HEK293 (cell line): Measurements from ENCODE around the gene NRIP1.
"Not testable (repeated sequence)": the region's sequence is repeated elsewhere in the genome, so short reads cannot be mapped to it uniquely, and the experiment has no call there.

ENCODE experiments used
- CTCF ChIA-PET: fragments of 350-600 bp; formaldehyde crosslinking; extraction: SDS; loops from one replicate; lab custom pipeline; 2021; ENCODE audit warnings: antibody characterized with exemption; lab: Yijun Ruan, JAX
- POLR2A ChIA-PET: fragments of 300-600 bp; formaldehyde crosslinking; extraction: SDS; loops from one replicate; lab custom pipeline; 2020; ENCODE audit warnings: antibody characterized with exemption, inconsistent platforms; lab: Yijun Ruan, JAX
- H3K27ac ChIP-seq: fragments of 200-500 bp; sonication (Bioruptor generic); 2 replicates; pipeline ENCODE4 v1.5.1; 2014; ENCODE audit warnings: low read depth, low read length, control low read depth, inconsistent platforms; ENCODE audit errors: extremely low read depth
- H3K36me3 ChIP-seq, 2 experiments: fragments of 200-500 bp in 1 of 2; sonication (Bioruptor generic) in 1 of 2; 1 replicate in 1 of 2; 2 replicates in 1 of 2; pipeline ENCODE4 v1.5.1; 2014 to 2017; ENCODE audit warnings: inconsistent platforms in 2 of 2, low read length in 2 of 2; ENCODE audit not compliant: control insufficient read depth in 2 of 2, insufficient read depth in 1 of 2
- H3K4me1 ChIP-seq: fragments of 200-500 bp; sonication (Bioruptor generic); 2 replicates; pipeline ENCODE4 v1.5.1; 2014; ENCODE audit warnings: mild to moderate bottlenecking, low read length, inconsistent platforms; ENCODE audit not compliant: control insufficient read depth, insufficient read depth
- H3K4me3 ChIP-seq: 2 replicates; pipeline ENCODE4 v1.5.1; 2011; ENCODE audit warnings: low read depth, mild to moderate bottlenecking, control low read depth, low read length, moderate library complexity
- H3K9me3 ChIP-seq: fragments of 200-500 bp; sonication (Bioruptor generic); 2 replicates; pipeline ENCODE4 v1.5.1; 2014; ENCODE audit warnings: low read depth, low read length, inconsistent platforms; ENCODE audit not compliant: control insufficient read depth, insufficient read depth
- SCRT2 ChIP-seq: fragments of 450-650 bp; formaldehyde crosslinking; IDR thresholded peaks from 2 replicates; pipeline ENCODE4 v1.5.1; 2016; ENCODE audit warnings: missing biosample characterization, missing genetic modification characterization
- ZBTB1 ChIP-seq: fragments of 450-650 bp; formaldehyde crosslinking; IDR thresholded peaks from 2 replicates; pipeline ENCODE4 v1.5.1; 2016; ENCODE audit warnings: missing biosample characterization, missing genetic modification characterization
- ZBTB17 ChIP-seq: fragments of 450-650 bp; formaldehyde crosslinking; IDR thresholded peaks from 2 replicates; pipeline ENCODE4 v1.5.1; 2016; ENCODE audit warnings: missing biosample characterization, missing genetic modification characterization
- ZNF19 ChIP-seq: fragments of 450-650 bp; formaldehyde crosslinking; IDR thresholded peaks from 2 replicates; pipeline ENCODE4; 2016; ENCODE audit warnings: missing biosample characterization, missing genetic modification characterization, low read depth
- ZNF292 ChIP-seq: fragments of 450-650 bp; formaldehyde crosslinking; IDR thresholded peaks from 2 replicates; pipeline ENCODE4 v1.5.1; 2016; ENCODE audit warnings: low read depth, missing biosample characterization, missing genetic modification characterization, borderline replicate concordance
- ZNF335 ChIP-seq: fragments of 450-650 bp; formaldehyde crosslinking; conservative IDR thresholded peaks from 2 replicates; pipeline ENCODE4 v1.5.1; 2016; ENCODE audit warnings: missing biosample characterization, missing genetic modification characterization
- ZNF391 ChIP-seq: fragments of 450-650 bp; formaldehyde crosslinking; IDR thresholded peaks from 2 replicates; pipeline ENCODE4 v1.5.1; 2016; ENCODE audit warnings: low read depth, missing biosample characterization, missing genetic modification characterization, borderline replicate concordance
- ZNF548 ChIP-seq: fragments of 450-650 bp; formaldehyde crosslinking; IDR thresholded peaks from 2 replicates; pipeline ENCODE4 v1.5.1; 2016; ENCODE audit warnings: missing biosample characterization, missing genetic modification characterization
- ZNF561 ChIP-seq: fragments of 450-650 bp; IDR thresholded peaks from 2 replicates; pipeline ENCODE4 v1.5.1; 2018; ENCODE audit warnings: missing biosample characterization, missing genetic modification characterization, borderline replicate concordance
- TF ChIP-seq, protein P1 (sequence below): fragments of 450-650 bp; formaldehyde crosslinking; conservative IDR thresholded peaks from 2 replicates; pipeline ENCODE4 v1.5.1; 2016; ENCODE audit warnings: low read depth, missing biosample characterization, missing genetic modification characterization
- TF ChIP-seq, protein P2 (sequence below): fragments of 450-650 bp; formaldehyde crosslinking; IDR thresholded peaks from 2 replicates; pipeline ENCODE4 v1.5.1; 2016; ENCODE audit warnings: missing biosample characterization, missing genetic modification characterization, low read depth
- TF ChIP-seq, protein P3 (sequence below): fragments of 450-650 bp; formaldehyde crosslinking; optimal IDR thresholded peaks from 2 replicates; pipeline ENCODE3; 2016; ENCODE audit warnings: missing biosample characterization, mild to moderate bottlenecking, missing genetic modification characterization

NRIP1 gene

DNA sequence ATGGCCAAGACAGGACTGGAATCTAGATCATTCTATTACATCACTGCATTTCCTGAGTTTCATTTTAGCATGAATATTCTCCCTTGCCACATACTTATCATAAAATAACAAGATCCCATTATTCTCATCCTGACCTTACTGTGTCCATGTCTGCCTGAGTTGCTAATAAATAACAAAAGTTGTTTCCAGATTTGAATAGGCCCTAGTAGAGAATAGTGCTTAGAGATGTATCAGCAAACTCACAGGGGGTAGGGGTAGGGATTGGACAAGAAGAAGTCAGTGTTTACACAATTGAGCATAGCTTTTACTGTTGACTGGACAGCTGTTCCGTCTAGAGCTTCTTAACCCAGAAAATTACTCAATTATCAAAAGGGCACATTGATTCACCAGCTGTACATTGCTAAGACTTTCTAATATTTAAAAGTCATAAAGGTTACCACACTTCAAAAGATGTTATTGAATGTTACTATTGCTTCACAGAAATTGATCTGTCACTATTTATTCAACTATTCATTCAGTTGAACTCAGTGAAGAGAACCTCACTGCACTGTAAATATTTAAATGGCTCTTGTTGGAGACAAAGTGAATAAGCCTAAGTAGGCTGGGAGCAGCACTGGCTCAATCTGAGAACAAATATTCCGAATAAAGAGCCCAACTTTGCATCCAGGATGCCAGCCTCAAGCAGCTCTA lies 121.9 kb downstream of the NRIP1 start:
- H3K4me3 ChIP-seq, result no peak overlapping the region
- H3K36me3 ChIP-seq, result no peaks in the 10 kb centered on the region
- H3K27ac ChIP-seq, result no peak overlapping the region
- POLR2A ChIA-PET, result no interaction called here
- TF ChIP-seq SCRT2 (no peak), ZNF548 (tag by site-specific recombination) (no peak), ZBTB1 (tag by site-specific recombination) (no peak), ZNF391 (tag by site-specific recombination) (no peak), ZBTB17 (no peak), ZNF335 (tag by site-specific recombination) (no peak), ZNF561 (tag by site-specific recombination) (no peak)
- TF ChIP-seq, protein P1, sequence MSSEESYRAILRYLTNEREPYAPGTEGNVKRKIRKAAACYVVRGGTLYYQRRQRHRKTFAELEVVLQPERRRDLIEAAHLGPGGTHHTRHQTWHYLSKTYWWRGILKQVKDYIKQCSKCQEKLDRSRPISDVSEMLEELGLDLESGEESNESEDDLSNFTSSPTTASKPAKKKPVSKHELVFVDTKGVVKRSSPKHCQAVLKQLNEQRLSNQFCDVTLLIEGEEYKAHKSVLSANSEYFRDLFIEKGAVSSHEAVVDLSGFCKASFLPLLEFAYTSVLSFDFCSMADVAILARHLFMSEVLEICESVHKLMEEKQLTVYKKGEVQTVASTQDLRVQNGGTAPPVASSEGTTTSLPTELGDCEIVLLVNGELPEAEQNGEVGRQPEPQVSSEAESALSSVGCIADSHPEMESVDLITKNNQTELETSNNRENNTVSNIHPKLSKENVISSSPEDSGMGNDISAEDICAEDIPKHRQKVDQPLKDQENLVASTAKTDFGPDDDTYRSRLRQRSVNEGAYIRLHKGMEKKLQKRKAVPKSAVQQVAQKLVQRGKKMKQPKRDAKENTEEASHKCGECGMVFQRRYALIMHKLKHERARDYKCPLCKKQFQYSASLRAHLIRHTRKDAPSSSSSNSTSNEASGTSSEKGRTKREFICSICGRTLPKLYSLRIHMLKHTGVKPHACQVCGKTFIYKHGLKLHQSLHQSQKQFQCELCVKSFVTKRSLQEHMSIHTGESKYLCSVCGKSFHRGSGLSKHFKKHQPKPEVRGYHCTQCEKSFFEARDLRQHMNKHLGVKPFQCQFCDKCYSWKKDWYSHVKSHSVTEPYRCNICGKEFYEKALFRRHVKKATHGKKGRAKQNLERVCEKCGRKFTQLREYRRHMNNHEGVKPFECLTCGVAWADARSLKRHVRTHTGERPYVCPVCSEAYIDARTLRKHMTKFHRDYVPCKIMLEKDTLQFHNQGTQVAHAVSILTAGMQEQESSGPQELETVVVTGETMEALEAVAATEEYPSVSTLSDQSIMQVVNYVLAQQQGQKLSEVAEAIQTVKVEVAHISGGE (tag by site-specific recombination), result no peak
- TF ChIP-seq, protein P2, sequence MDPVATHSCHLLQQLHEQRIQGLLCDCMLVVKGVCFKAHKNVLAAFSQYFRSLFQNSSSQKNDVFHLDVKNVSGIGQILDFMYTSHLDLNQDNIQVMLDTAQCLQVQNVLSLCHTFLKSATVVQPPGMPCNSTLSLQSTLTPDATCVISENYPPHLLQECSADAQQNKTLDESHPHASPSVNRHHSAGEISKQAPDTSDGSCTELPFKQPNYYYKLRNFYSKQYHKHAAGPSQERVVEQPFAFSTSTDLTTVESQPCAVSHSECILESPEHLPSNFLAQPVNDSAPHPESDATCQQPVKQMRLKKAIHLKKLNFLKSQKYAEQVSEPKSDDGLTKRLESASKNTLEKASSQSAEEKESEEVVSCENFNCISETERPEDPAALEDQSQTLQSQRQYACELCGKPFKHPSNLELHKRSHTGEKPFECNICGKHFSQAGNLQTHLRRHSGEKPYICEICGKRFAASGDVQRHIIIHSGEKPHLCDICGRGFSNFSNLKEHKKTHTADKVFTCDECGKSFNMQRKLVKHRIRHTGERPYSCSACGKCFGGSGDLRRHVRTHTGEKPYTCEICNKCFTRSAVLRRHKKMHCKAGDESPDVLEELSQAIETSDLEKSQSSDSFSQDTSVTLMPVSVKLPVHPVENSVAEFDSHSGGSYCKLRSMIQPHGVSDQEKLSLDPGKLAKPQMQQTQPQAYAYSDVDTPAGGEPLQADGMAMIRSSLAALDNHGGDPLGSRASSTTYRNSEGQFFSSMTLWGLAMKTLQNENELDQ, result no peak
- H3K9me3 ChIP-seq, result no peaks in the 10 kb centered on the region
- H3K4me1 ChIP-seq, result no peaks in the 10 kb centered on the region
- CTCF ChIA-PET, result no interaction called here

DNA sequence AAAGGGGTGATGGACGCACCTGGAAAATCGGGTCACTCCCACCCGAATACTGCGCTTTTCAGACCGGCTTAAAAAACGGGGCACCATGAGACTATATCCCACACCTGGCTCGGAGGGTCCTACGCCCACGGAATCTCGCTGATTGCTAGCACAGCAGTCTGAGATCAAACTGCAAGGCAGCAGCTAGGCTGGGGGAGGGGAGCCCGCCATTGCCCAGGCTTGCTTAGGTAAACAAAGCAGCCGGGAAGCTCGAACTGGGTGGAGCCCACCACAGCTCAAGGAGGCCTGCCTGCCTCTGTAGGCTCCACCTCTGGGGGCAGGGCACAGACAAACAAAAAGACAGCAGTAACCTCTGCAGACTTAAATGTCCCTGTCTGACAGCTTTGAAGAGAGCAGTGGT lies 137.5 kb downstream of the NRIP1 start:
- H3K4me3 ChIP-seq, H3K4me1 ChIP-seq, H3K36me3 ChIP-seq, CTCF ChIA-PET, POLR2A ChIA-PET, H3K27ac ChIP-seq, H3K9me3 ChIP-seq: not testable (repeated sequence)

DNA sequence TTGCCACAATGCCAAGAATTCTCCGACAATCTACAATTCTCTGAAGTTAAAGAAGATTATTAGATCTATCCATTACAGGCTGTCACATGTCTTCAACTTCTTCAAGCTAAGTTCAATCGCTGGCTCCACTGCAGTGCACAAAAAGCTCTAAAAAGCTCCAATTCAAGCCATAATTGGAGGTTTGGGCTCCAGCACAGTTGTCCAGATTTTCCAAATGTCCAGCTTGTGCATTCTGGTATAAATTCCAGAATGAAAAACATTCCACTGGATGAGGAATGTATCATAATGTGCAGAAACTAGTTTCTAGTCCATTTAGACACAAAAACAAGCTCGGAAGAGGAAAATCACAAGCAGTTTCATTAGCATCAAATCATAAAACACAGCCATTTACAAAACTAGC lies 138.6 kb downstream of the NRIP1 start:
- ChIA-PET CTCF (interaction anchor here (0.5 to 0.7 kb wide), 3 partner anchors 26 to 543 kb away, joined by 3 to 4 read pairs (median 3); no protein-coding TSS in a partner anchor), POLR2A (no interaction called here)
- H3K9me3 ChIP-seq, result no peaks in the 10 kb centered on the region
- H3K27ac ChIP-seq, result no peak overlapping the region
- H3K36me3 ChIP-seq, result no peaks in the 10 kb centered on the region
- TF ChIP-seq, protein P3, sequence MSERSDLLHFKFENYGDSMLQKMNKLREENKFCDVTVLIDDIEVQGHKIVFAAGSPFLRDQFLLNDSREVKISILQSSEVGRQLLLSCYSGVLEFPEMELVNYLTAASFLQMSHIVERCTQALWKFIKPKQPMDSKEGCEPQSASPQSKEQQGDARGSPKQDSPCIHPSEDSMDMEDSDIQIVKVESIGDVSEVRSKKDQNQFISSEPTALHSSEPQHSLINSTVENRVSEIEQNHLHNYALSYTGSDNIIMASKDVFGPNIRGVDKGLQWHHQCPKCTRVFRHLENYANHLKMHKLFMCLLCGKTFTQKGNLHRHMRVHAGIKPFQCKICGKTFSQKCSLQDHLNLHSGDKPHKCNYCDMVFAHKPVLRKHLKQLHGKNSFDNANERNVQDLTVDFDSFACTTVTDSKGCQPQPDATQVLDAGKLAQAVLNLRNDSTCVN (tag by site-specific recombination), result no peak
- TF ChIP-seq ZNF292 (tag by site-specific recombination) (no peak), ZNF19 (tag by site-specific recombination) (no peak)
- TF ChIP-seq, all 188 proteins: peak for 0
- no peaks in the 10 kb centered on the region for H3K4me1 ChIP-seq
- H3K4me3 ChIP-seq, result no peak overlapping the region
